Heart right ventricle (tissue), 16 donors: ENCODE data around the gene M1AP. TPM values are rescaled to one million over a fixed set of nuclear protein-coding genes. Genes with fewer than 3 reads are reported as not detected.
A peak's percentile ranks its signal among the peaks of the same experiment; 100 is the strongest.

ENCODE experiments used
- ATAC-seq, 8 donors: fragments of 200-7000 bp; cut with Tn5 transposase; one replicate each; pipeline ENCODE4 v1.9.1; 2020; ENCODE audit warnings: mild to moderate bottlenecking in 8 of 8, moderate library complexity in 8 of 8, moderate number of reproducible peaks in 1 of 8
- DNase-seq, 2 donors: peaks; one replicate each; pipeline ENCODE4 v3.0.0-alpha.2; 2020
- H3K27ac ChIP-seq, 10 donors: fragments of 200-600 bp; sonication (generic) in 2 of 10; one replicate each; pipeline versions ENCODE4 v1.5.0 to v1.8.0; 2020 to 2022; ENCODE audit warnings: mild to moderate bottlenecking in 3 of 10
- H3K27me3 ChIP-seq, 7 donors: fragments of 200-600 bp; one replicate each; pipeline ENCODE4 v1.8.0; 2021 to 2022; ENCODE audit warnings: mild to moderate bottlenecking in 2 of 7
- H3K36me3 ChIP-seq, 9 donors: fragments of 200-600 bp; sonication (generic) in 1 of 9; one replicate each; pipeline versions ENCODE4 v1.5.0 to v1.8.0; 2020 to 2022; ENCODE audit warnings: mild to moderate bottlenecking in 2 of 9
- H3K4me1 ChIP-seq, 9 donors: fragments of 200-600 bp; sonication (generic) in 1 of 9; one replicate each; pipeline versions ENCODE4 v1.5.0 to v1.8.0; 2020 to 2022; ENCODE audit warnings: mild to moderate bottlenecking in 4 of 9
- H3K4me3 ChIP-seq, 10 donors: fragments of 200-600 bp; sonication (generic) in 2 of 10; one replicate each; pipeline versions ENCODE4 v1.5.0 to v1.8.0; 2020 to 2022; ENCODE audit warnings: mild to moderate bottlenecking in 7 of 10, moderate library complexity in 2 of 10
- H3K9me3 ChIP-seq, 11 donors: fragments of 200-600 bp in 10 of 11; sonication (generic) in 2 of 11; one replicate each; pipeline versions ENCODE4 v1.5.0 to v1.8.0; 2013 to 2022; ENCODE audit warnings: mild to moderate bottlenecking in 2 of 11, control low read depth in 1 of 11, moderate library complexity in 1 of 11
- CTCF ChIP-seq, 9 donors: fragments of 200-600 bp; sonication (generic) in 2 of 9; IDR thresholded peaks; one replicate each; pipeline versions ENCODE4 v1.5.0 to v1.8.0; 2021 to 2022; ENCODE audit warnings: antibody characterized with exemption in 9 of 9, mild to moderate bottlenecking in 5 of 9, moderate library complexity in 1 of 9
- WGBS, 2 donors: extraction: QIAGEN DNeasy Blood & Tissue Kit; methylation state at CpG; one replicate each; pipeline ENCODE4 v1.1.7; 2013; ENCODE audit warnings: inconsistent platforms in 1 of 2; 5-methylcytosine and 5-hydroxymethylcytosine counted together
- intact Hi-C, 10 donors: fragments of 100-400 bp; cut with DNase I; formaldehyde crosslinking; loops; one replicate each; pipeline versions ENCODE4 v1.11.1 to v1.14.2; 2022
- polyA plus RNA-seq, 2 donors: library from polyadenylated mRNA; stranded (reverse); fragments of 200-250 nt; gene quantifications; one replicate each; pipeline ENCODE4 v1.2.3, GENCODE V29; 2013
- total RNA-seq, 10 donors: library from RNA; stranded (reverse); fragmentation: NEBNext Ultra II Directional in 3 of 10; extraction: Animal tissue kit (Norgen Biotek cat#: 25700) in 3 of 10; gene quantifications; one replicate each; pipeline versions ENCODE4 v1.2.1 to v1.2.4, GENCODE V29; 2021 to 2023
- donor health status: Arrhythmogenic right ventricular cardiomyopathy.
- donor health status: ischemic (EF 13 %, LVEDD 7.1; RV severe dilation, severe dysfunction).
- donor health status: healthy with polysubstance abuse.
- donor health status: DM: no; HTN: yes; CAD: no.
- donor health status: DM: no; HTN: no; CAD: no.
- donor health status: ischemic (EF 25% LVEDD 6.9; RV normal size, moderate dysfunction).
- donor health status: ischemic (EF 25% LVEDD 5.7; RV mildly dilated, moderate dysfunction).
- donor health status: healthy.
- donor health status: DM: yes; HTN: yes; CAD: no.
- donor health status: Ischemic cardiomyopathy.
- donor health status: ischemic (EF 35%, LVEDD 5.7; RV mildly dilated, moderate dysfunction).
- donor health status: nonischemic (EF 11% LVEDD 7.7; RV severe dilation, severe dysfunction).
- donor health status: DM: yes; HTN: yes; CAD: no.
- donor health status: PGD.
- donor health status: ischemic (EF 29% LVEDD 5.4; RV normal size, mild dysfunction).
- donor health status: nonischemic (EF 23%, LVEDD 6.1; RV moderate dilation, normal function).

Gene M1AP
- total and polyA plus RNA-seq, 12 donors: 0.03 to 0.44 (median 0.18) TPM; not detected in 7

GRCh38 chr2:74510272-74510671 is 137.9 kb downstream of the M1AP start:
- Histone ChIP-seq H3K27ac (no peak overlapping the region), H3K9me3 (no peaks in the 10 kb centered on the region), H3K4me1 (peaks cover 13 to 45% (median 36%) of the 10 kb centered on the region in 9 donors), H3K36me3 (peaks cover 0 to 11% (median 3%) of the 10 kb centered on the region in 9 donors), H3K27me3 (peaks cover 28 to 69% (median 62%) of the 10 kb centered on the region in 7 donors), H3K4me3 (no peak overlapping the region)
- WGBS, 2 donors: 78 to 80% methylated on average over 4 of the region's 4 CpGs
- DNase-seq (no peak), ATAC-seq (no peak)
- TF ChIP-seq CTCF (IDR thresholded peaks at IDR 0.05): no peak
- intact Hi-C loops: no loop called here

- peak overlapping the region; percentile 64 to 83 (median 70) for H3K4me3 ChIP-seq
- no peaks in the 10 kb centered on the region for H3K9me3 ChIP-seq
- 8 to 15% methylated on average over 38 of the region's 38 CpGs for WGBS, 2 donors
- H3K27me3 ChIP-seq: peaks cover 5 to 56% (median 43%) of the 10 kb centered on the region in 7 donors
- DNase-seq (peak in 1 of 2 donors; percentile 30), ATAC-seq (peak in 5 of 8 donors; percentile 0 to 39 (median 12))
- no peak for TF ChIP-seq CTCF (IDR thresholded peaks at IDR 0.05)
- peak overlapping the region; percentile 95 to 99 (median 96) for H3K27ac ChIP-seq
- H3K4me1 ChIP-seq: peaks cover 8 to 48% (median 41%) of the 10 kb centered on the region in 9 donors
- peaks cover 0 to 20% (median 3%) of the 10 kb centered on the region in 9 donors for H3K36me3 ChIP-seq
- intact Hi-C loops: loop anchor here in 3 of 10 donors (1.0 to 2.0 kb wide), 4 partner anchors 21 to 50 kb away; partner anchors contain the start of genes AUP1 (in 2 of the 3), HTRA2 (in 2 of the 3), TTC31 (in 2 of the 3) and CCDC142 (in 1 of the 3)
Measured at GRCh38 chr2:74507926-74508520, 140.1 kb downstream of the M1AP start.

Other genes starting within 250 kb of the M1AP start
- gene C2orf81, start 226.7 kb downstream of the M1AP start, total RNA-seq: 1 to 10 TPM in 5 of 10 donors, under 1 TPM in 5; 0.52 to 1.7 (median 0.99) TPM
- gene C2orf81, start 226.7 kb downstream of the M1AP start, polyA plus RNA-seq: 1 to 10 TPM; 1.2 to 1.3 TPM
- gene WDR54, start 226.6 kb downstream of the M1AP start, total RNA-seq: 1 to 10 TPM; 1.1 to 6.7 (median 2.4) TPM
- 1 to 10 TPM; 2.9 to 8.7 TPM for gene WDR54, start 226.6 kb downstream of the M1AP start, polyA plus RNA-seq
- 10 to 100 TPM in 8 of 10 donors, 1 to 10 TPM in 2; 9.3 to 23.4 (median 14.9) TPM for gene RTKN, start 206.4 kb downstream of the M1AP start, total RNA-seq
- gene RTKN, start 206.4 kb downstream of the M1AP start, polyA plus RNA-seq: 10 to 100 TPM; 25.5 to 33.9 TPM
- 10 to 100 TPM in 9 of 10 donors, 1 to 10 TPM in 1; 8.9 to 22.0 (median 19.4) TPM for gene INO80B, start 193.2 kb downstream of the M1AP start, total RNA-seq
- 10 to 100 TPM; 29.6 to 40.7 TPM for gene INO80B, start 193.2 kb downstream of the M1AP start, polyA plus RNA-seq
- gene WBP1, start 189.9 kb downstream of the M1AP start, total RNA-seq: 10 to 100 TPM; 34.8 to 54.1 (median 45.8) TPM
- 10 to 100 TPM; 39.4 to 59.8 TPM for gene WBP1, start 189.9 kb downstream of the M1AP start, polyA plus RNA-seq
- gene MOGS, start 182.9 kb downstream of the M1AP start, total RNA-seq: 10 to 100 TPM; 12.1 to 28.3 (median 18.0) TPM
- 10 to 100 TPM; 25.6 to 30.4 TPM for gene MOGS, start 182.9 kb downstream of the M1AP start, polyA plus RNA-seq
- gene MRPL53, start 175.7 kb downstream of the M1AP start, total RNA-seq: 100 to 1,000 TPM; 136 to 188 (median 150) TPM
- gene MRPL53, start 175.7 kb downstream of the M1AP start, polyA plus RNA-seq: 100 to 1,000 TPM in 1 of 2 donors, 10 to 100 TPM in 1; 92.3 to 123 TPM
- gene CCDC142, start 165.3 kb downstream of the M1AP start, total RNA-seq: 10 to 100 TPM in 1 of 10 donors, 1 to 10 TPM in 9; 2.3 to 11.7 (median 5.5) TPM
- 10 to 100 TPM in 1 of 2 donors, 1 to 10 TPM in 1; 3.2 to 13.2 TPM for gene CCDC142, start 165.3 kb downstream of the M1AP start, polyA plus RNA-seq
- gene TTC31, start 165.2 kb downstream of the M1AP start, total RNA-seq: 10 to 100 TPM in 5 of 10 donors, 1 to 10 TPM in 5; 7.2 to 12.1 (median 9.4) TPM
- gene TTC31, start 165.2 kb downstream of the M1AP start, polyA plus RNA-seq: 10 to 100 TPM in 1 of 2 donors, 1 to 10 TPM in 1; 8.4 to 18.7 TPM
- 1 to 10 TPM in 2 of 10 donors, under 1 TPM in 6, not detected in 2; 0.17 to 1.5 (median 0.39) TPM for gene LBX2, start 148.7 kb downstream of the M1AP start, total RNA-seq
- gene LBX2, start 148.7 kb downstream of the M1AP start, polyA plus RNA-seq: under 1 TPM; 0.44 to 0.64 TPM
- 10 to 100 TPM; 10.7 to 27.4 (median 14.9) TPM for gene PCGF1, start 140.6 kb downstream of the M1AP start, total RNA-seq
- 10 to 100 TPM; 21.8 to 27.7 TPM for gene PCGF1, start 140.6 kb downstream of the M1AP start, polyA plus RNA-seq
- not detected for gene TLX2, start 133.9 kb downstream of the M1AP start, total RNA-seq
- not detected for gene TLX2, start 133.9 kb downstream of the M1AP start, polyA plus RNA-seq
- gene DQX1, start 122.1 kb downstream of the M1AP start, total RNA-seq: under 1 TPM in 1 of 10 donors, not detected in 9; 0.65 TPM
- under 1 TPM in 1 of 2 donors, not detected in 1; 0.03 TPM for gene DQX1, start 122.1 kb downstream of the M1AP start, polyA plus RNA-seq
- gene AUP1, start 118.6 kb downstream of the M1AP start, total RNA-seq: 10 to 100 TPM; 31.4 to 74.2 (median 38.2) TPM
- 100 to 1,000 TPM; 163 TPM for gene AUP1, start 118.6 kb downstream of the M1AP start, polyA plus RNA-seq
- 10 to 100 TPM; 21.2 to 29.6 (median 24.9) TPM for gene HTRA2, start 118.4 kb downstream of the M1AP start, total RNA-seq
- gene HTRA2, start 118.4 kb downstream of the M1AP start, polyA plus RNA-seq: 10 to 100 TPM; 26.5 to 41.0 TPM
- gene LOXL3, start 94.4 kb downstream of the M1AP start, total RNA-seq: 1 to 10 TPM; 1.2 to 9.2 (median 2.4) TPM
- gene LOXL3, start 94.4 kb downstream of the M1AP start, polyA plus RNA-seq: 1 to 10 TPM; 2.9 to 3.4 TPM
- gene DOK1, start 93.6 kb downstream of the M1AP start, total RNA-seq: 1 to 10 TPM; 1.9 to 7.7 (median 3.5) TPM
- gene DOK1, start 93.6 kb downstream of the M1AP start, polyA plus RNA-seq: 1 to 10 TPM; 3.1 to 5.9 TPM
- gene SEMA4F, start 5.9 kb upstream of the M1AP start, total RNA-seq: 1 to 10 TPM; 1.5 to 5.1 (median 2.7) TPM
- 1 to 10 TPM; 1.1 to 1.2 TPM for gene SEMA4F, start 5.9 kb upstream of the M1AP start, polyA plus RNA-seq
- 10 to 100 TPM in 7 of 10 donors, 1 to 10 TPM in 3; 3.4 to 43.4 (median 13.1) TPM for gene HK2, start 185.8 kb upstream of the M1AP start, total RNA-seq
- 10 to 100 TPM in 1 of 2 donors, 1 to 10 TPM in 1; 4.0 to 16.6 TPM for gene HK2, start 185.8 kb upstream of the M1AP start, polyA plus RNA-seq